Measurements from ENCODE around the gene NXF3.

DNA sequence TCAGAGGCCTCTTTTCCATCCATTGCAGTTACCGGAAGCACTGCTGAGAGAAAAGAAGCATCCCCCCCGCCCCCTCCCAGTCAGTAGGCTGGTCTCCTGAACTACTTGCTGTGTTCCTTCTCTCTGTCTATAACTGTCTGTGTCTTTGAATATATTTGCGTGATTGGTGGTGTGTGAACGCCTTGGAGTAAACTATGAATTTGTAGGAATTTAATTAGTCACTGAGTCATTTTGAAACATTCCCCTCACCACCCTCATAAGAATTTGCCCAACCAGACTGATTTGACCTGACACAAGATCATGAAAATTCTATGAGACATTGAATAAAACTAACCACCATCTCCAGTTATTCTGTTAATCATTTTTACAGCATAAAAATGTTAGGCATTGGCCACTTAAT lies 6.7 kb upstream of the NXF3 start:
- TF ChIP-seq ELF4 (IDR thresholded peaks at IDR 0.05) (no peak), TARDBP (IDR thresholded peaks at IDR 0.05) (no peak)
